Keratinocyte (primary cell): ENCODE measurements around the gene HP1BP3.

Experiments used
- CTCF ChIP-seq, 3 experiments: IDR thresholded peaks in 1 of 3; conservative IDR thresholded peaks in 1 of 3; optimal IDR thresholded peaks in 1 of 3; 2 replicates in 2 of 3; 3 replicates in 1 of 3; pipeline versions ENCODE3 to v1.5.1; 2011; ENCODE audit warnings: low read length in 3 of 3, mild to moderate bottlenecking in 3 of 3, moderate library complexity in 2 of 3, control low read depth in 1 of 3, inconsistent platforms in 1 of 3; ENCODE audit not compliant: insufficient read depth in 2 of 3; ENCODE audit errors: extremely low read depth in 1 of 3
- EZH2 ChIP-seq: IDR thresholded peaks from one replicate; pipeline ENCODE4 v1.6.1; 2012; ENCODE audit warnings: inconsistent platforms, mild to moderate bottlenecking, low read length, moderate library complexity

GRCh38 chr1:20730690-20731056 is 56.4 kb downstream of the HP1BP3 start:
- TF ChIP-seq CTCF (optimal IDR thresholded peaks at IDR 0.05 in 1 of 3, IDR thresholded peaks at IDR 0.05 in 1 of 3, conservative IDR thresholded peaks at IDR 0.05 in 1 of 3; ENCODE audit: extremely low read depth in 1 of 3, insufficient read depth in 2 of 3, low read length in 3 of 3) (no peak), EZH2 (no peak)
